Non-pigmented ciliary epithelial cell (primary cell): ENCODE data around the gene NR2F1.

Source experiments
- DNase-seq: peaks from one replicate; pipeline ENCODE4 v3.0.0-alpha.2; 2010; ENCODE audit warnings: low read depth

Gene NR2F1

GRCh38 chr5:93591323-93591945, 8.4 kb downstream of the NR2F1 start:
- no peak for DNase-seq

- no peak for DNase-seq
Measured at GRCh38 chr5:93592883-93593282, 9.9 kb downstream of the NR2F1 start.

DNA sequence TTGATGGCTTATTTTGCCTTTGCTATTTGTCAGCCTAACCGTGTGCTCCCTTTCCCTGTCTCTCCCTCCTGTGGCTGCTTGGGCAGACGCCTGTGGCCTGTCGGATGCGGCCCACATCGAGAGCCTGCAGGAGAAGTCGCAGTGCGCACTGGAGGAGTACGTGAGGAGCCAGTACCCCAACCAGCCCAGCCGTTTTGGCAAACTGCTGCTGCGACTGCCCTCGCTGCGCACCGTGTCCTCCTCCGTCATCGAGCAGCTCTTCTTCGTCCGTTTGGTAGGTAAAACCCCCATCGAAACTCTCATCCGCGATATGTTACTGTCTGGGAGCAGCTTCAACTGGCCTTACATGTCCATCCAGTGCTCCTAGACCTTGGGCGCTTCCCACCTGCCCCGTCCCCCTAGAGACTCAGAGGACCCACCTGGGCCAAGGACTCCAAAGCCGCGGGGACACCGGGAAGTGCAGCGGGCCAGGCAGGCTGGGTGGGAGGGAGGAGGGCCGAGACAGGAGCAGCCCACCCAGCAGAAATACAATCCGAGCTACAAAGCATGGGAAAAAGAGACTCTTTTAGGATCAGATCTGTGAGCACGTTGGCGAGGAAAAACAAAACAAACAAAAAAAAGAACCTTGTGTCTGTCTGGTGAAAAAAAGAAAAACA, 10.6 kb downstream of the NR2F1 start:
- no peak for DNase-seq

DNA sequence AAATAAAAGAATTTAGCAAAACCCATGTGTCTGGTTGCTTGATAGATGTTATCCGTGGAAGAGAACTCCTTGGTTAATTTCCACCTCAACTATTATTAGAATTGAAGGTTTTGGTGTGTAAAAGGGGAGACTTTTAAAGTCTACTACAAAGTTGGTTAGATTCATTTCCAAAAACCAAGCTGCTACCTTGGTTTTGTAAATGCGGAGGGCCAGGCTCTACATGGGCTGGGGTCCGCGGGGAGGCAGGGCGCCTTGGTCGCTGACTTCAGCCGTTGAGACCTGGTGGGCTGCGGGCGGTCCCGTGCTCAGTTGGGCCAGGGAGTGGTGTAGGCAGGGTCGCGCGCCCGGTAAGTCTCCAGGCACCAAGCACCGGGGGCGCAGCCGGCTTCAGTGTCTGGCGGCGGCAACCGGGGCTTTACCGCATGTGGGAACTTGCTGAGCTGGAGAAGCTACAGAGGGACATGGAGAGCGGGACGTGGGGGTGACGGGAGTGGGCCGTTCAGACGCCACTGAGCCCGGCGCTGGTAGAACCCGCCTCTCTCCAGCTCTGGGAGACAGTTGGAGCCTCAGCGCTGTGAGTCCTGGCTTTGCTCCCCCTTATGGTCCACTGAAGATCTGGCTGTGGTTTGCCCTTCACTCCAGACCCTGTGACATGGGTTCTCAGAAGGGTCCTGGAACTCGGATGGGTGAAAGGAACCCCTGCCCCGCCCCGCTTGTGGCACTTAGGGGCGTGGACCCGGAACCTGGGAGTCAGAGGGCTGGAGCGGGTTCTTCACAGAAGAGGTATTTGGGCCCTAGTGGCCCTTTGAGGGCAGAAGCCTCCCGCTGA, 11.8 kb downstream of the NR2F1 start:
- DNase-seq, result no peak

- DNase-seq, result no peak
Measured at GRCh38 chr5:93595420-93596147, 12.6 kb downstream of the NR2F1 start.

GRCh38 chr5:93596310-93596675, 13.3 kb downstream of the NR2F1 start:
- no peak for DNase-seq

- DNase-seq, result no peak
Measured at GRCh38 chr5:93596676-93597490, 13.9 kb downstream of the NR2F1 start.

DNA sequence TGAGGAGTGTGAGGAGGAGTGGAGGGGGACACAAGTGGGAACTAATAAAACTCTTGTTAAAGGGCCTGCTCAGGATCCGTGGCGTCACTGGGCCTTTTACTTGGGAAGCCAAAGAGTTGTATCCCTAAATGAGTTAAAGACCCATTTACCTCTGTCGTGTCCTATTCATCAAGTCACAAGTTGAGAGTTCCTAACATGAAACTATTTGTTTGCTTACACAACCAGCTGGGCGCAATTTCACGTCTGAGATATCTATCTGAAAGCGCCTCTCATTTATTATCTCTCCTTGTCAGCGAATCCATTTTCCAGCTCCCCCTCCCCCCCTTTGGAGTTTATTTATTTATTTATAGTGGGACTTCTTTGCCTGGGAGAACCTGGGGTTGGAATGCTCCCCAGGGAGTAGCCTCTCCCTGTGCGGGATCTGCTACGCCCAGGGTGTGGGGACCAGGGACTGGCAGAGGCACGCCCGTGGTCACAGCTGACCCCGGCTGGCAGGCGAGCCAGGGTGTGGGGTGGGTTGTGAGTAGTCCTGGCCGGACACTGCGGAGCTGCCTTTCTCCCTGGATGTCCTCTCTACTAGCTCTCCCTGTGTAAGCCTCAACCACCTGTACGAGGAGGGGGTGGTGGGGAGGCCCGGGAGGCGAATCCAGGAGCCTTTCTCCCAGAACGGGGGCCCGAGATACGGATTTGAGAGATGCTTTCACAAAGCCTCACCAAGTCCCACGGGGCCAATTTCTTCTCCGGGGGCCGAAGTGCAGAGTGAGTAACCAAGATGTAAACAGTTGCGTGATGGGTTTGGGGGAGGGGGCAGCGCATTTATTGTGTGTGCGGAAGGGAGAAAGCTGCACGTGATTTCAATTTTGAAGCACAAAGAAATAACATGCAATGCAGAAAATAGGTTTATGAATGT, 15.3 kb downstream of the NR2F1 start:
- no peak for DNase-seq

- no peak for DNase-seq
Measured at GRCh38 chr5:93599001-93599379, 16.0 kb downstream of the NR2F1 start.

DNA sequence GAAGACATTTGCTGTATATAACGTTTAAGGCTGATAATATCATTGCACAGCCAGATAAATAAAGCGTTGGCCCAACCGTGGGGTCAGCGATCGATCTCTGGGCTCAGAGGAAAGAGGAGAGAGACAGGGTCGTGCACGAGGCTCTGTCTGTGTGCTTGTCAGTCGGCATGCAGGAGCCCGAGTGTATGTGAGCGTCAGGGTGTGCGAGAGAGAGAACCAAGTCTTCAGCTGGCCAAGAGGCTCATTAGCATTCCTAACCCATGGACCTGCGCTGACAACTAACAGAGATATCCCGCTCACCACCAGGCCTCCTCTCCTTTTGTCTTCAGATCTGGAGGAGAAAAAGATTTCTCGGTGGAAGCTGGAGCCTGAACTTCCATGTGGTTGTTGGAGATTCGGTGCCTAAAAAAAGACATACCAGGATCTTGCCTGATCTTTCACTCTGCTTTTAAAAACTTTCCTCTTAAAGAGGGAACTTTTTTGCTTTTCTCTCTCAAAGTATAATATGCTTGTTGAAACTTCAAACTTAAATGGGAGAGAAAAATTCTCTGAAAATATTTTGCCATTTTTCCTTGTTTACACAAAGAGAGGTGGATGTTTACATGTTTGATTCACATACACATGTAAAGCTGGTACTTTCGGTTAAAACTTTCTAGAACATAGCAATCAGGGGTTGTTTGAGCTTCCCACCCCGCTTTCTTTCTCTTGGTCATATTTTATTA, 16.5 kb downstream of the NR2F1 start:
- no peak for DNase-seq

- DNase-seq, result no peak
Measured at GRCh38 chr5:93600409-93601070, 17.5 kb downstream of the NR2F1 start.

DNA sequence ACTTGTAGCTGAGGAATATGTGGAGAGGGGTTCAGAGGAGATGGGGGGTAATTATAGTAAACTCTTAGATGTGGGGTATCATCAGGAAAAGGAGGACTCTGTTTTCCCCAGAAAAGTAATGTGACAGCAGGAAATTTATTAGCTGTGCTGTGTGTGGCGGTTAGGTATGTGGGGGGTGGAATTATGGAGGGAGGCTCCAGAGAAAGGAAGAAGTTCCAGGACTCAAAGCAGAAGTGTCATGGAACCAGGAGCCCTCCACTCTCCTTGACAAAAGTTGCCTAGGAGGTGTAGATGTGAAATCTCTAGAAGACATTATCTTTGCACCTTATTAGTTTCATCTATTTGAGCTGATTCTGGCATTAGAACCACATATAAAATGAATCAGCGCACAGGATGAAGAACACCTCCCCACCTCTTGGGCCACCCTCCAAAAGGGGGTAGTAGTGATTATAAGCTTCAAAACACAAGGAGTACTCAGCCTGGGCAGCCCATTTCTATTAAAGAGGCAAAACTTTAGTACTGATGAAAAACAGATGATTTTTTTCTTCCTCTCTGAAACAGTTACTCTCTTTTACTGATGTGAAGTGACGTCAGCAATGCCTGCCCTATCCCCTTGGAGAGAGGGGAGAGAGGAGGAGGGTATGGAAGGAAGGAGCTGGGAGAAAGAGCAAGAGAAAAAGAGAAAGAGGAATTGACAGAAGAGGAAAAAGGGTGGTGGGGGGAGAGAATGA, 18.2 kb downstream of the NR2F1 start:
- no peak for DNase-seq

DNA sequence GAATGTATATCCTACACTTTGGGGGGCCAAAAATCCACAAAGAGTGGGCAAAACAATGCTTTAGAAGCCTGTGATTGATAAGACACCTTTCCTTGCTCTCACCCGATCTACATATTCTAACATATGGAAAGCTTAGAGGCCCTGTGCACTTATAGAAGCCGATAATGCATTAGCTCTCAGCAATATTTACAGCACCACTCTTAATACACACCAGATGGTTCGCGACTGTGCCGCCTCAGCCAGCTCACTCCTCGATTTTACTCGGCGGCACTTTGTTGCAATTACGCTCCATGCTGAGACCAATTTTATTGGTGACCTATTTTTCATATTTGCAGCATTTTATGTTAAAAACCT, 18.8 kb downstream of the NR2F1 start:
- DNase-seq, result no peak

- DNase-seq, result no peak
Measured at GRCh38 chr5:93602241-93603077, 19.4 kb downstream of the NR2F1 start.

DNA sequence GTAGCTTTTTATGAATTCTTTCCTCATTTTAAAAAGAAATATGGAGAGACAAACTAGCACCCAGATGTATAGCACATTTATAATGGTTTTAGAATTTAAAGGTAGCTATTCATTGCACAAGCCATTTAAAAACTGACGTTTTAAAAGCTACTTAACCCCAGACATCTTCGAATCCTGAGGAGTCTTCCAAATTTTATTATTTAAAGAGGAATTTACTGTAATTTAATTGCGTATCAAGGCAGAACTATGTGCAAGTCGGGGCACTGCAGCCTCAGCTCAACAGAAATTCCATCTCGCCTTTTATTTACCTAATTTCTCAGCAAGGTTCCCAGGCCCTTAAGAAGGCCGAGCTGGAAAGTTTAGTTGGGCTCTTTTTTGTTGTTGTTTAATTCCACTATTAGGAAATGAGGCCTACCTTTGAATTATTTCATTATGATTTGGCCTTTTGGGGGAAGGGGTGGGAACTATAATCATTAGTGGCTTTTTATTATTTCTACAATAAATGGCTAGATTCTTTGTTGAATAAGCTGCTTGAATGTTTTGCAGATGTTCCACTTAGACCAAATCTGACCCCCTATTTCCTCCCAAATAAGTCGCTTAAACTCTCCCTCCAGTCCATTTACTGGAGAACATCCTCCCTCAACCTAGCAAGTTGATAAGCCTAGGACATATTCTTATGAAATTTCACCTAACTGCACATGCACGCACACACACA, 20.2 kb downstream of the NR2F1 start:
- no peak for DNase-seq

DNA sequence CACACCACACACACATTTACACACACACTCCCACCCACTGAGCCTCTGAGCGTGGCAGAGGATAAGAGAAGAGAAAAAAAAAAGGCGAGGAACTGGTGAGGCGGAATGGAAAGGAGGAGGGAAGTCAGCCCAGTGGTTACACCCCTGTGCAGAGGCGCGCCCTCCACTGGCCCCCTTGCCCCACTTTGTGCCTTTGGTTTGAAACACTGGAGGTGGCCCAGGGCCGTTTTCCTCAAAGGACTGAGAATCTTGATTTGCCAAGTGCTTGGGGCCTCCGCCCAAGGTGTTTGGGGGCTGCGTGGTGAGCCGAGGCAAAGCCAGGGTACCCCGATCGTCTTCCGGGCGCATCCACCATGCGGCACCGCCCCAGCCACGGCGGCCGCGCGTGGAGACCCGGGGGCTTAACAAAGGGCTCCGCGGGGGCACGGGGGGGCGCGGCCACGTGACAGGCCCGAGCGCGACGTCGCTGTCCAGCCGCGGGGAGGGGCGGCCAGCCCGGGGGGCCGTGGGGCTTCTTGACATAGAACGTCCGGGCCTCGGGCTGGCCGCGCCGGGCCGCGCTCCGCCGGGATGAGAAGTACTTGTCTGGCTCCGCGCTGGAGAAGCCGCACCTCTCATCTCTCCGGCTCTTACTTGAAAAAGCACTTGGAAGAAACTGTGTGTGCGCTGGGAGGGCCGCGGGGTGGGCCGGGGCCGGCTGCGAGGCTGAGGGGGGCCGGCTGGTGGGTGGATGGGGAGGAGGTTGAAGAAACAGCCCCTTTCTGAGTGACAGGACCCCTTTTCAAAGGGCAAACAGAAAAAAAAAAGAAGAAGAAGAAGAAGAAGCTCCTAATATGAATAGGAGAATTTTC, 21.0 kb downstream of the NR2F1 start:
- no peak for DNase-seq
